Activated CD8-positive, alpha-beta memory T cell treated with anti-CD3 and anti-CD28 coated beads, Interleukin-2, amount 50 U/mL, for 4 hours (primary cell): ENCODE measurements around the gene ACKR4.

ENCODE experiments used
- DNase-seq: peaks from one replicate; pipeline ENCODE4 v3.0.0-alpha.2; 2020

The ACKR4 gene

GRCh38 chr3:132643366-132643765, 46.3 kb downstream of the ACKR4 start:
- no peak for DNase-seq

DNA sequence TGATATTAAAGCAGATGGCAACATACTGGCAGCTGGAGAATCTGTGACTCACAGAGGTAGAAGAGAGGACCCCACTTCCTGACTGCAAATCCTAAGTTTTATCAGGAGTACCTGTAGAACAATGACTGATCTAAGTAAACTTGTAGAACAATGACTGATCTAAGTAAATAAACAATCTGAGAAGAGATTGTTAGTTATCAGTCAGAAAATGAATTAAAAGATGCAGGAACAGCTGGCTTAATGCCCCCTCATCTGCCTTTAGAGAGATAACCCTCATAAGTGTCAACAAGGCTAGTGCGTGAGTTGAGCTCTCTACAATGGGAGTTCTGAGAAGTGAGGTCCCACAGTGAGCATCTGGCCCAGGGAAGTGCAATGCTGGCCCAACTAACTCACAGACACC, 48.0 kb downstream of the ACKR4 start:
- no peak for DNase-seq

- no peak for DNase-seq
These were observed 53.1 kb downstream of the ACKR4 start for GRCh38 chr3:132650153-132650552.
